ENCODE results near the gene MYO9B.

Gene MYO9B

GRCh38 chr19:17172624-17173345 is 97.2 kb downstream of the MYO9B start:
- no peak for TF ChIP-seq CTCF (IDR thresholded peaks at IDR 0.05; ENCODE audit: insufficient read depth, low read length, poor library complexity, severe bottlenecking)
- H3K4me3 ChIP-seq (replicated peaks; ENCODE audit: low read depth, low read length), result no peak overlapping the region
- H3K27me3 ChIP-seq (replicated peaks; ENCODE audit: control insufficient read depth, insufficient read depth, low read length), result no peaks in the 10 kb centered on the region
- H3K36me3 ChIP-seq (ENCODE audit: control insufficient read depth, insufficient read depth, low read length), result peaks cover 46% of the 10 kb centered on the region
- no peak for DNase-seq (ENCODE audit: extremely low read depth, insufficient read length)

- Histone ChIP-seq H3K4me3 (replicated peaks; ENCODE audit: low read depth, low read length) (no peak overlapping the region), H3K27me3 (replicated peaks; ENCODE audit: control insufficient read depth, insufficient read depth, low read length) (no peaks in the 10 kb centered on the region), H3K36me3 (ENCODE audit: control insufficient read depth, insufficient read depth, low read length) (peaks cover 26% of the 10 kb centered on the region)
- TF ChIP-seq CTCF (IDR thresholded peaks at IDR 0.05; ENCODE audit: insufficient read depth, low read length, poor library complexity, severe bottlenecking), result no peak
- DNase-seq (ENCODE audit: extremely low read depth, insufficient read length), result no peak
Measured at GRCh38 chr19:17178291-17178690, 102.7 kb downstream of the MYO9B start.

- no peak for DNase-seq (ENCODE audit: extremely low read depth, insufficient read length)
- H3K27me3 ChIP-seq (replicated peaks; ENCODE audit: control insufficient read depth, insufficient read depth, low read length), result no peaks in the 10 kb centered on the region
- TF ChIP-seq CTCF (IDR thresholded peaks at IDR 0.05; ENCODE audit: insufficient read depth, low read length, poor library complexity, severe bottlenecking), result no peak
- H3K36me3 ChIP-seq (ENCODE audit: control insufficient read depth, insufficient read depth, low read length), result peaks cover 30% of the 10 kb centered on the region
- H3K4me3 ChIP-seq (replicated peaks; ENCODE audit: low read depth, low read length), result no peak overlapping the region
Measured at GRCh38 chr19:17180997-17181702, 105.6 kb downstream of the MYO9B start.

GRCh38 chr19:17183271-17183761 is 107.7 kb downstream of the MYO9B start:
- Histone ChIP-seq H3K27me3 (replicated peaks; ENCODE audit: control insufficient read depth, insufficient read depth, low read length) (no peaks in the 10 kb centered on the region), H3K36me3 (ENCODE audit: control insufficient read depth, insufficient read depth, low read length) (peaks cover 35% of the 10 kb centered on the region), H3K4me3 (replicated peaks; ENCODE audit: low read depth, low read length) (no peak overlapping the region)
- no peak for DNase-seq (ENCODE audit: extremely low read depth, insufficient read length)
- peak; percentile 39 for TF ChIP-seq CTCF (IDR thresholded peaks at IDR 0.05; ENCODE audit: insufficient read depth, low read length, poor library complexity, severe bottlenecking)

GRCh38 chr19:17183858-17184321 is 108.3 kb downstream of the MYO9B start:
- Histone ChIP-seq H3K4me3 (replicated peaks; ENCODE audit: low read depth, low read length) (no peak overlapping the region), H3K36me3 (ENCODE audit: control insufficient read depth, insufficient read depth, low read length) (peaks cover 35% of the 10 kb centered on the region)
- TF ChIP-seq CTCF (IDR thresholded peaks at IDR 0.05; ENCODE audit: insufficient read depth, low read length, poor library complexity, severe bottlenecking), result no peak

More at GRCh38 chr19:17183858-17184321, 108.3 kb downstream of the MYO9B start:
- no peak for DNase-seq (ENCODE audit: extremely low read depth, insufficient read length)
- no peaks in the 10 kb centered on the region for H3K27me3 ChIP-seq (replicated peaks; ENCODE audit: control insufficient read depth, insufficient read depth, low read length)
